Measurements from ENCODE around the gene BAIAP3.
"Not testable (repeated sequence)": the region's sequence is repeated elsewhere in the genome, so short reads cannot be mapped to it uniquely, and the experiment has no call there.

BAIAP3 gene, protein sequence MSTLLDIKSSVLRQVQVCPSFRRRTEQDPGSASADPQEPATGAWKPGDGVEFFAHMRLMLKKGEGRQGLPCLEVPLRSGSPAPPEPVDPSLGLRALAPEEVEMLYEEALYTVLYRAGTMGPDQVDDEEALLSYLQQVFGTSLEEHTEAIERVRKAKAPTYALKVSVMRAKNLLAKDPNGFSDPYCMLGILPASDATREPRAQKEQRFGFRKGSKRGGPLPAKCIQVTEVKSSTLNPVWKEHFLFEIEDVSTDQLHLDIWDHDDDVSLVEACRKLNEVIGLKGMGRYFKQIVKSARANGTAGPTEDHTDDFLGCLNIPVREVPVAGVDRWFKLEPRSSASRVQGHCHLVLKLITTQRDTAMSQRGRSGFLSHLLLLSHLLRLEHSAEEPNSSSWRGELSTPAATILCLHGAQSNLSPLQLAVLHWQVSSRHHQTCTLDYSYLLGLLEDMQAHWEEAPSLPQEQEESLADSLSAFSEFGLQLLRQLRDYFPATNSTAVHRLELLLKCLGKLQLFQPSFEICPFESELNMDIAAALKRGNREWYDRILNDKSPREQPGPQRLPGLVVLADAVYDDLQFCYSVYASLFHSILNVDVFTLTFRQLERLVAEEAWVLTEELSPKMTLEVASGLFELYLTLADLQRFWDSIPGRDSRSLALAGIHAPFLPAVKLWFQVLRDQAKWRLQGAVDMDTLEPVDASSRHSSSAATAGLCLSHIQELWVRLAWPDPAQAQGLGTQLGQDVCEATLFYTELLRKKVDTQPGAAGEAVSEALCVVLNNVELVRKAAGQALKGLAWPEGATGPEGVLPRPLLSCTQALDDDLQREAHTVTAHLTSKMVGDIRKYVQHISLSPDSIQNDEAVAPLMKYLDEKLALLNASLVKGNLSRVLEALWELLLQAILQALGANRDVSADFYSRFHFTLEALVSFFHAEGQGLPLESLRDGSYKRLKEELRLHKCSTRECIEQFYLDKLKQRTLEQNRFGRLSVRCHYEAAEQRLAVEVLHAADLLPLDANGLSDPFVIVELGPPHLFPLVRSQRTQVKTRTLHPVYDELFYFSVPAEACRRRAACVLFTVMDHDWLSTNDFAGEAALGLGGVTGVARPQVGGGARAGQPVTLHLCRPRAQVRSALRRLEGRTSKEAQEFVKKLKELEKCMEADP

DNA sequence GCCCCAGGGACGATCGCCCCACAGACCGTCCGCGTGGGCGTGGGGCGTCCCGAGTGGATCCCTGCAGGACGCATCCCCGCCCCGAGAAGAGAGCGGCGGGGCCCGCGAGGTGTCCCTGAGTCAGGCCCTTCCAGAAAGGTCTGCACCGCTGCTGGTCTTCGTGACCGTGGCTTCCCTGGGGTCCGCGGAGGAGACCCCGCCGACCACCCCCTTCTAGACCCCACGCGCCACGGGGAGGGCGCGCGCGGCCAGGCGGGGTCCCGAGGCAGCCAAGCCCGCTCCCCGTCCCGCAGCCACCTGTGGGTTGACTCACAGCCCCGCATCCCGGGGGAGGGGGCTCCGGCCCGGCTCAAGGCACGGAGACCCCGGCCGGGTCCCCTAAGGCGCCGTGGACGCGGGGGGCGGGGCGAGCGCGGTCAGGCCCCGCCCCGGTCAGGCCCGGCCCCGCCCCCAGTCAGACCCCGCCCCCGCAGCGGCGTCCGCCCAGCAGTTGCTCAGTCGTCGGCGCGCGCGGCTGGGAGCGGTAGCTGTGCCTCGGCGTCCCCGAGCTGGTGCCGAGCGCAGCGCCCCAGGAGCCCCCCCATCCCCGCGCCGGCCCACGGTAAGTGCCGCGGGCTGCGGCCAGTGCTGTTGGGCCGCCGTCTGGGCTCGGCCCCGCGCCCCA, at the start of gene BAIAP3:
TSS of gene BAIAP3 (plus strand) at position 497 of the 664 bp plus-strand sequence. CDS start 4,905 bp downstream, outside the sequence.
- DNase-seq (ENCODE audit: low read depth in 3 of 3), result peak in 2 of 3 donors; percentile 39 to 59

DNA sequence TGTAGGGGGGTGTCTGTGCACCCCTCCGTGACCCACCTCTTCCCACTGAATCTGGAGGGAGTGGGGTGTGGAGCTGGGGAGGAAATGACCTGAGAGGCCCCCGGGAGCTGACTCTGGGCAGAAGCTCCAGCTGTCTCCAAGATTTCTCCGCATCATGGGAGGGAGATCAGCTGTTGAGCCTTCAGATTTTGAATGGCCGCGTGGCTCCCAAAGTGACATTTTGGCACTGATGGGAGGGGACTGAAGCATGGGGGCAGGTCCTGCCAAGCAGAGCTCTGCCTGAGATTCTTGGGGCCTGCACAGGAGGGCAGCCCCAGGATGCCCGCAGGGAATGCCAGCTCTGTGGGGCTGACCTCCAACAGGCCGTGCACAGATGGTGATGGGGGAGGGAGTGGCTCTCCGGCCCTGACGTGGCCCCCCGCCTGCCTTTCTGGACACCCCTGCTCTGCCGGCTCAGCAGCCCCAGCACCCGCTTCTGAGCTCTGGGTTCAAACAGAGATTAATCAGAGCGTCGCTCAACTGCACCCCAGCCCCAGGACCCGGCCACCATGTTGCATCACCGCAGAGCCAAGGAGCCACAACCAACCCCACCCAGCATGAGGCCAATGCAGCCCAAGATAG, 49.3 kb upstream of the BAIAP3 start:
- no peak for DNase-seq (ENCODE audit: low read depth in 3 of 3)

DNA sequence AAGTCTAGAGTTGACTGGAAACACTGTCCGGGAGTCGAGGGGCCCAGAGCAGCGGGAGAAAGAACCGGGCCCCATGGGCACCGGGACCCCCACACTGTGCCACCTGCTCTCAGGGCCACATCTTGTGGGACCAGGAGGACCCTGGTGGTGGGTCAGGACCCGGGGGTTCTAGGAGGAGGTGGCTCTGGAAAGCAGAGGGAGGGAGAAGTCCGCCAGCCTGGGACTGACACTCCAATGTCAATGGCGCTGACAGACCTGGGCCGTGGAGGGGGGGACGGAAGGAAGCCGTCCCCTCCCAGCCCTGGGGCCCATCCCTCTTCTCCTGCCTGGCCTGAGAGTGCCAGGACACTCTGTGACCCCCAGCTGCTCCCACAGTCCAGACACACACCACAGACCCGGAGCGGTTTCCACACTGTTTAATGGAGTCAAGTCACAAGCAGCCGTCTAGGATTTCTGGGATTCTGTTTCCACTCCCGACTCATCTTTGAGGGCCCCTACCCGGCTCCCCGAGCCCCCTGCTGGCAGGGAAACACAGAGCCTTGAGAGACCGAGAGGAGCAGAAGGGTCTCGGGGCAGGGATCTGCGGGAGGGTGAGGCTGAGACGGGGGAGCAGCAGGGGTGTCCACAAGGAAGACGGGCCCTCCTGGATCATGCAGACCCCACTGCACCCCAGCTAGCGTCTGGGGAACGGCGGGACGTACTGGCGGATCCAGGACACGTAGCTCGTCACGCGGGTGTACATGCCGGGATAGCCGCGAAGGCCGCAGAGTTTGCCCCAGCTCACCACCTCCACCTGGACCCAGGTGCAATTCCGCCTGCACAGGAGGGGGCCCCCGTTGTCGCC, 47.6 kb upstream of the BAIAP3 start:
- DNase-seq (ENCODE audit: low read depth in 3 of 3), result no peak

DNA sequence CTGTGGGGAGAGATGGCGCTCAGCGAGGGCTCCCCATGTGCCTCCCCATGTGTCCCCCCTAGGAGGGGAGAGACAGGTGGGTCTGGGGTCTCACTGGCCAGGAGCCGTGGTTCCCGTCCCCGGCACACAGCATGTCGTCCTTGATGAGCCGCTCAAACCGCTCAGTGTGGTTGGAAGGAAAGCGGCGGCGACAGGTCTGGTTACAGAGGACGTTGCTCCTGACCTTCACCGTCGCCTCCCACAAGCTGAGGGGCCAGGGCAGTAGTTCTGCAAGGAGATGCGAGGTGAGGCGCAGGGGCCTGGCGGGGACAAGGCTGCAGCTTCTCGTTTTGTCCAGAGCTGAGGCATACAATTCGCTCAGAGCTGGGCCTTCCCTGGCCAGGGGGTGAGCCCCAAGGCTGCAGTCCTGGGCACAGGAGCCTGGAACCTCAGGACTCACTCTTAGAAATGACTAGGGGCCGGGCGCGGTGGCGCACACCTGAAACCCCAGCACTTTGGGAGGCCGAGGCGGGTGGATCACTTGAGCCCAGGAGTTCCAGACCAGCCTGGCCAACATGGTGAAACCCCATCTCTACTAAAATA, 46.8 kb upstream of the BAIAP3 start:
- no peak for DNase-seq (ENCODE audit: low read depth in 3 of 3)

DNA sequence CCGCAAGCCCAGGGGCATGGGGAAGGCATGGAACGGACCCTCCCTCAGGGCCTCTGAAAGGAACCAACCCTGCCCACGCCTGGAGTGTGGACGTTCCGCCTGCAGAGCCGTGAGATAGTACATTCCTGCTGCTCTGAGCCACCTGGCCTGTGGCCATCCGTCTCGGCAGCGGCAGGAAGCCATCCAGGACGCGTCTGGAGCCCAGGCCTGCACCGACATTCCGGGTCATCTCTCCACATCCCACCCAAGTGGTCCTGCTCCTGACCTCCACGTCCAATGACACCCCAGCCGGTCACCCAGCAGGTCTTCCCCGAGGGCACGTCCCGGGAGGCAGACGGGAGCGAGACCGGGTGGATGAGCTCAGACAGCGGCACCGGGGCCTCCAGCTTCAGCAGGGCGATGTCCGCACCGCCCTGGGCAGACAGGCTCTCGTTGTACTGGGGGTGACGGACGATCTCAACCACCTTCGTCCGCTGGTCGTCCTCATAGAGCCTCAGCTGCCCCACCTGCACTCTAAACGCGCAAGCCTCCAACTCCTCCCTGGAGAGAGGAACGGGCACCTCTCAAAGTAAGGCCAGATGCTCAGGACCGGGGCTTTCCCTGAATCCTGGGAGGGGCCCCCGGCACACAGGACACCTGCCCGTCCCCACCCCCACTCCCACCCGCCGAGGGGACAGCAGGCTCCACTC, 45.3 kb upstream of the BAIAP3 start:
- DNase-seq (ENCODE audit: low read depth in 3 of 3), result no peak

DNA sequence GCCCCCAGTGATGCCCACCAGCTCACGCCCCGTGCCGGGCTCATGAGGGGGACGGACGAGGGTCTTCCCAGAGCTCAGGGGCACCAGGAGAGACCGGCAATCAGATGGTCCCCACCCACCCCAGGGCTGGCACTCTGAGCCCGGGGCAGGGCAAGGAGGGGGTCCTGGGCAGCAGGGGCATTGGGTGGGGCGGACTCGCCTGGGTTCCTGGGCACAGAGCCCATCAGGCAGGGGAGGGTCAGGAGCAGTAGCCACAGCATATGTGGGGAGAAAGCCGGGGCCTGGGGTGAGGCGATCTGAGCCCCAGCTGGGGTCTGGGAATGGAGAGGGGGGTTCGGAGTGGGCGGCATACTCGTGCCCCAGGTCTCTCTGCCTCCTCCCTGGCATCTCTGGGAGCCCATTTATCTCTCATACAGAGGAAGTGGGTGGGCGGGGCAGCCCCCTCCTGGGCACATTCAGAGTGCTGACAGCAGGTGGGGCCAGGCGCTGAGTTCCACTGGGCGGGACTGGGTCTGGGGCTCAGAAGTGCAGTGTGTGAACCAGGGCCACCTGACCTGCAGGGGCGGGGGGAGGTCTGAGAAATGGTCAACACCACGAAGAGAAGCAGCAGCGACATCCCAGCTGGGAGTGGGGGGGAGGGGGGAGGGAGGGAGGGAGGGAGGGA, 44.5 kb upstream of the BAIAP3 start:
- DNase-seq (ENCODE audit: low read depth in 3 of 3), result no peak

DNA sequence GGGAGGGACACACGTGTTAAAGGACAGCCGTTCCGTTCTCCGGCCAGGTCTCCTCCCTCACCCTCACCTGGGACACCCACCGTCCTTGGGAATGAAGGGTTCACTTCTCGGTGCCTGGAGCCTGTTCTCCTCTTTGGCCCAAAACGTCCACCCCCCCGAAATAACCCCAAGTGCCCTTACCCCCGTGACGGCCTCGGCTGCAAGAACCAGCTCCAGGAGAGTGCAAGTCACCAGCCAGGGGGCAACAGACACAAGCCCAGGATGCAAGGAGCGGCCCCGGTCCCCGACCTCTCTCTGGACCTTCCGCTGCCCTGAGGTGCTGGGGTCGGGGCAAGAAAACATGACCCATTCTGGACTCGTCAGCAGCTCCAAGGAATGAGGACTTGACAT, 44.0 kb upstream of the BAIAP3 start:
- no peak for DNase-seq (ENCODE audit: low read depth in 3 of 3)

DNA sequence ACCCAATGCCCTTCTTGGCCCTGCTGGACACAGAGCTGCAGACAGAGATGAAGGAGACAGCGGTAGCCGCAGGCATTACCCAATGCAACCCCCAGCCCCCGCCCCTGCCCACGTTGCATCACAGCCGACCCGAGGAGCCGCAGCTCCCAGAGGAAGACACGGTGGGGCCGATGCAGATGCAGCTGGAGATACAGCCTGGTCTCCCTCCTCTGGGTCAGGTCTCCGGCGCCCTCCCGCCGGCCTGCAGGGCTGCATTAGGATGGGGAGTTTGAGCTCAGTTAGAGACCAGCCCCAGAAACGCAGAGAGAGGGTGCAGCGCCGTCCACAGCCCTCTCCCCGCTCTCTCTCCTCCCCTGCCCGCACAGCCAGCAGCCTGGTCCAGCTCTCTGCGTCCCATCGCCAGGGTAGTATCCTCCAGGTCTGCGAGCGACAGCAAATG, 43.4 kb upstream of the BAIAP3 start:
- DNase-seq (ENCODE audit: low read depth in 3 of 3), result no peak

DNA sequence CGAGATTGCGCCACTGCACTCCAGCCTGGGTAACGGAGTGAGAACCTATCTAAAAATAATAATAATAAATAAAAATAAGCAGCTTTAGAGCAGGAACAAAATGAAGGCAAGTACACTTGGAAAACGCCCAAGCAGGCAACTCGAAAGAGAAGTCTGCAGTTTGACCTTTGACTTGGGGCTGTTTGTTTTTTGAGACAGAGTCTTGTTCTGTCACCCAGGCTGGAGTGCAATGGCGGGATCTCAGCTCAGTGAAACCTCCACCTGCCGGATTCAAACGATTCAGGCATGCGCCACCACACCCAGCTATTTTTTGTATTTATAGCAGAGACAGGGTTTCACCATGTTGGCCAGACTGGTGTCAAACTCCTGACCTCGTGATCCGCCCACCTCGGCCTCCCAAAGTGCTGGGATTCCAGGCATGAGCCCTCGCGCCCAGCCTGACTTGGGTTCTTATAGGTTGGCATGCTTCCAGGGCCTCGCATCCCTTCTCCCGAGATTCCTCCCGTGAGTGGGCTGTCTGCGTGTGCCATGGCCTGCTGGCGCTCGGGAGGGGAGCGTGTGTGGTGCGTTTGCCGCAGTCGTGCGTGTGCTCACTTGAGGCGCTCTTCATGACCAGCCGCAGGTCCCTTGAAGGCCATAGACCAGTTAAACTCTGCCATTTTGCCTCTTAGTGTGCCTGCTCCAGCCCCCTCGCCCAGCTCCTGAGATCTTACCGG, 42.4 kb upstream of the BAIAP3 start:
- no peak for DNase-seq (ENCODE audit: low read depth in 3 of 3)

DNA sequence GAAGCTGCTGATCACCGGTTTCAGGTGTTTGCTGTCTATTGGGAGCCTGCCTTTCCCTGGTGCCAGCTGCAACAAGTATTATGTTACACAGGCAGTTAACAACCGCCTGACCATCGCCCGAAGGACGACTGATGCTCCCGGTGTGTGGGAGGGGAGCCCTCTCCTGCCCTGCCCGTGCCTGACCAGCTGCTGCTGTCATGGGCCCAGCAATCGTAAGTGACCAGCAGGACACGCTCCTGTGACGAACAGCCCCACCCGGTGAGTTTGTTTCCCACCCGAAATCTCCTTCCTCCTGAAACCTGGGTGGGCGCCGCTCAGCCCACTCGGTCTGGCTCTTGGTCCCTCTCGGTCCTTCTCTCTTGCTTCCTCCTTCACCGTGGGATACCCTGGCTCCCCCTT, 41.9 kb upstream of the BAIAP3 start:
- no peak for DNase-seq (ENCODE audit: low read depth in 3 of 3)

DNA sequence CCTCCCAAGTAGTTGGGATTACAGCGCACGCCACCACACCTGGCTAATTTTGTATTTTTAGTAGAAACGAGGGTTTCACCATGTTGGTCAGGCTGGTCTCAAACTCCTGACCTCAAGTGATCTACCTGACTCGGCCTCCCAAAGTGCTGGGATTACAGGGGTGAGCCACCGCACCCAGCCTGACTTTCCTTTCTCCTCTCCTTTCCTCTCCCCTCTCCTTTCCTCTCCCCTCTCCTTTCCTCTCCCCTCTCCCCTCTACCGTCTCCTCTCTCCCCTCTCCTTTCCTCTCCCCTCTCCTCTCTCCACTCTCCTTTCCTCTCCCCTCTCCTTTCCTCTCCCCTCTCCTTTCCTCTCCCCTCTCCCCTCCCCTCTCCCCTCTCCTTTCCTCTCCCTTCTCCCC, 41.2 kb upstream of the BAIAP3 start:
- not testable (repeated sequence) for DNase-seq (ENCODE audit: low read depth in 3 of 3)

DNA sequence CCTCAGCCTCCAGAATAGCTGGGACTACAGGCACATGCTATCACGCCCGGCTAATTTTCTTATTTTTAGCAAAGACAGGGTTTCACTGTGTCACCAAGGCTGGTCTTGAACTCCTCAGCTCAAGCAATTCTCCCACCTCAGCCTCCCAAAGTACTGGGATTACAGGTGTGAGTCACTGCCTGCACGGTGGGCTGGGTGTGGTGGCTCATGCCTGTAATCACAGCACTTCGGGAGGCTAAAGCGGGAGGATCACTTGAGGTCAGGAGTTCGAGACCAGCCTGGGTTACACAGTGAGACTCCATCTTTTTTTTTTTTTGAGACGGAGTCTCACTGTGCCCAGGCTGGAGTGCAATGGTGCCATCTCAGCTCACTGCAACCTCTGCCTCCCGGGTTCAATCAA, 40.6 kb upstream of the BAIAP3 start:
- DNase-seq (ENCODE audit: low read depth in 3 of 3), result not testable (repeated sequence)

DNA sequence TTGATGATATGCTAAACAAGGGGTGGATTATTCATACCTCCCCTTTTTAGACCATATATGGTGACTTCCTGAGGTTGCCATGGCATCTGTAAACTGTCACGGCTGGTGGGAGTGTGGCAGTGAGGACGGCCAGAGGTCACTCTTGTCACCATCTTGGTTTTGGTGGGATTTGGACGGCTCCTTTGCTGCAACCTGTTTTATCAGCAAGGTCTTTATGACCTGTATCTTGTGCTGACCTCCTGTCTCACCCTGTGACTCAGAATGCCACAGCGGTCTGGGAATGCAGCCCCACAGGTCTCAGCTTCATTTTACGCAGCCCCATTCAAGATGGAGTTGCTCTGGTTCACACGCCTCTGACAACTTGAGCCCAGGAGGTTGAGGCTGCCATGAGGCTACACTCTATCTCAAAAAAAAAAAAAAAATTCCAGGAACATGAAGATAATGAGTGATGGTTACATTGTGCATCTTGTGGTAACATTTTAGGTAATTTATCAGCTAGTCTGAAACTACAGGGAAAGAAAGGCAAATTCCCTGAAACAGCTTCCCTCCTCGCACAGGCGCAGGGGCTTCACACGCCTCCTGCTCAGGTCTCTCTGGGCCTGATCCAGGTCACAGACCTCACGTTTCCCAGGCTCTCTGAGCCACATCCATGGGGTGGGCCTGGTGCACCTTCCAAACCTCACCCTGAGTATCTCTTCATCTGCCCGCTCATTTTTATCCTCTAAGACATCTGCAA, 39.4 kb upstream of the BAIAP3 start:
- no peak for DNase-seq (ENCODE audit: low read depth in 3 of 3)

DNA sequence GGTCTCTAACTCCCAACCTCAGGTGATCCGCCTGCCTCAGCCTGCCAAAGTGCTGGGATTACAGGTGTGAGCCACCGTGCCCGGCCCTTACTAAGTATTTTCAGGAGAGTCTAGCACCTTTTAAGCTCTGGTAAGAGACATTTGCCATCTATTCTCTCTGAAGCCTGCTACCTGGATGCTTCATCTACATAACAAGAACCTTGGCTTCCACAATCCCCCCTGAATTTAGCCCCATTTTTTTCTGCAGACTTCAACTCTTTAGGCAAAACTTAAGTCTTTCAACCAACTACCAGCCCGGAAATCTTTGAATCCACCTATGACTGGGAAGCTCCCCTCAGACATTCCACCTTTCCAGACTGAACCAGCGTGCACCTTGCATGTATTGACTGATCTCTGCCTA, 38.0 kb upstream of the BAIAP3 start:
- DNase-seq (ENCODE audit: low read depth in 3 of 3), result no peak

DNA sequence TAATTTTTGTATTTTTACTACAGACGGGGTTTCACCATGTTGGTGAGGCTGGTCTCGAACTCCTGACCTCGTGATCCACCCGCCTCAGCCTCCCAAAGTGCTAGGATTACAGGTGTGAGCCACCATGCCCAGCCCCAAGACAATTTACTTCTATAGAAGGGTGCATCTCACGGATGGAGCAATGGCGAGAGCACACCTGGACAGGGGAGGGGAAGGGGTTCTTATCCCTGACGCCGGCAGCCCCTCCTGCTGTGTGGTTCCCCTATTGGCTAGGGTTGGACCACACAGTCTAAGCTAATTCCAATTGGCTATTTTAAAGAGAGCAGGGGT, 36.8 kb upstream of the BAIAP3 start:
- not testable (repeated sequence) for DNase-seq (ENCODE audit: low read depth in 3 of 3)

DNA sequence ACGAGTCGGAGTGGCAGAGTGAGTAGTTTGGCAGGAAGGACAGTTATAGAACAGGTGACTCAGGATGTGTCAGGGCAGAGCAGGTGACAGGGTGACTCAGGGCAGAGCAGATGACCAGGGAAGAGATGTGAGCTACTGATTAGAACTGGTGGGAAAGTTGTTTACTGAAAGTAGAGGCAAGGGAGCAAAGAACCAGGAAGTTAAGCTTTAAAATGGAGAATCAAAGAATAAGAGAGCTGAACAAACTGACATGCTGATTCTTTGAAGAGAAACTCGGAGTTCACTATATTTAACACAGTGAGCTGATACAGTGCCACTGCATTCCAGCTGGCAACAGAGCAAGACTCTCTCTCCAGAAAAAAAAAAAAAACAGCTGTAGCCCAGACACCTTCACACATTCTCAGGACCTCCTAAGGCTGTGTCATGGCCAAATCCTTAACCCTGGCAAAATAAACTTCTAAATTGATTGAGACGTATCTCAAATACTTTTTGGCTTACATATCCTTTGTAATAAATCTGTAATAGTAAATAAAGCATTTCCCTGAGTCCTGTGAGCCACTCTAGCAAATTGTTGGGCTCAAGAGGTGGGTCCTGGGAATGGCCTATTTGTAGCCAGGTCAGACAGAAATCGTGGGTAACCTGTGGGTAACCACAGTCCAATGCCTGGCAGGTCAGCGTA, 36.3 kb upstream of the BAIAP3 start:
- peak in 1 of 3 donors; percentile 18 for DNase-seq (ENCODE audit: low read depth in 3 of 3)

DNA sequence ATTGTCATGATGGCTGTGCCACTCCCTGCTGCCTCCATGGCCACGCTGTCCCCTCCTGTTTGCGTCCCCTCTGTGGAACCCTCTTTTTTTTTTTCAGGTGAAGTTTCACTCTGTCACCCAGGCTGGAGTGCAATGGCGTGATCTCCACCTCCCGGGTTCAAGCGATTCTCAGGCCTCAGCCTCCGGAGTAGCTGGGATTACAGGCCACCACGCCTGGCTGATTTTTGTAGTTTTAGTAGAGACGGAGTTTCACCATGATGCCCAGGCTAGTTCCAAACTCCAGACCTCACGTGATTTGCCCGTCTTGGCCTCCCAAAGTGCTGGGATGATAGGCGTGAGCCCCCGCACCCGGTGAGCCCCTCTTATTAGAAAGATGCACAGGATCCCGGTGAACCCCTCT, 35.0 kb upstream of the BAIAP3 start:
- no peak for DNase-seq (ENCODE audit: low read depth in 3 of 3)
